ENCODE data around the gene SEMA5B. TPM values are rescaled to one million over a fixed set of nuclear protein-coding genes. Genes with fewer than 3 reads are reported as not detected.

The SEMA5B gene
- total and polyA plus RNA-seq, 9 of the 15 experiments (the other 6 are each of a cell fraction or from before 2014, with no cell fraction given), result not detected

GRCh38 chr3:122987736-122988319 is 39.7 kb downstream of the SEMA5B start:
- in situ Hi-C loops (cut with MboI), result no loop called here

GRCh38 chr3:122987231-122987630 is 40.3 kb downstream of the SEMA5B start:
- Histone ChIP-seq H3K27ac (ENCODE audit: extremely low read depth, low read depth, low read length) (no peak overlapping the region), H3K79me2 (ENCODE audit: control insufficient read depth, insufficient read depth, low read length) (no peaks in the 10 kb centered on the region), H3K4me2 (ENCODE audit: insufficient read depth, low read length) (no peak overlapping the region), H3K36me3 (ENCODE audit: control insufficient read depth, insufficient read depth, low read length) (no peaks in the 10 kb centered on the region), H2AFZ (ENCODE audit: low read depth, low read length) (no peak overlapping the region), H3K27me3 (ENCODE audit: control insufficient read depth in 2 of 2, insufficient read depth in 2 of 2, low read length in 2 of 2) (peaks cover 0 to 39% of the 10 kb centered on the region in 2 experiments; a peak in 2 of 5 replicates), H3K9me1 (ENCODE audit: control insufficient read depth, insufficient read depth, low read length) (no peaks in the 10 kb centered on the region), H3K4me3 (no peak overlapping the region), H3K4me1 (replicated peaks in 1 of 2; ENCODE audit: control insufficient read depth in 2 of 2, insufficient read depth in 2 of 2, low read length in 2 of 2) (no peaks in the 10 kb centered on the region), H4K20me1 (replicated peaks; ENCODE audit: control insufficient read depth, insufficient read depth, low read length) (peaks cover 2% of the 10 kb centered on the region; the same call in 1 of the 2 replicates), H3K9me3 (replicated peaks; ENCODE audit: control insufficient read depth, insufficient read depth, low read depth, low read length) (no peaks in the 10 kb centered on the region), H3K9ac (ENCODE audit: insufficient read depth in 1 of 2, low read depth in 2 of 2, low read length in 2 of 2) (no peak overlapping the region)
- intact Hi-C loops (cut with micrococcal nuclease), result no loop called here
- 0% methylated on average over 2 of the region's 2 CpGs for WGBS (ENCODE audit: insufficient coverage, low coverage, missing lambda C conversion rate)
- in situ Hi-C loops (cut with MboI), result no loop called here
- FAIRE-seq (no peak), DNase-seq (ENCODE audit: extremely low read depth in 1 of 4, low spot score in 3 of 4) (no peak), ATAC-seq (no peak)
- ChIA-PET CTCF (ENCODE audit: low intra/inter-chr PET ratio) (no interaction called here), POLR2A (interaction anchor here (0.8 kb wide), 1 partner anchor 9 kb away, joined by 3 read pairs; no protein-coding TSS in a partner anchor)
- no TSS peak for BruUV-seq (replicated peaks)
- TF ChIP-seq ZNF449 (CRISPR knock-in tag; IDR thresholded peaks at IDR 0.05), result no peak
- no peak for TF ChIP-seq ELK3 (CRISPR knock-in tag; IDR thresholded peaks at IDR 0.05)
- no peak for TF ChIP-seq ZFP1 (CRISPR knock-in tag; IDR thresholded peaks at IDR 0.05)
- TF ChIP-seq MEF2D (tag; conservative IDR thresholded peaks at IDR 0.05; ENCODE audit: low read depth), result no peak
- TF ChIP-seq PRPF4 (IDR thresholded peaks at IDR 0.05; ENCODE audit: insufficient read depth, low read depth, low read length, poor library complexity, severe bottlenecking), result no peak
- TF ChIP-seq KAT7 (CRISPR knock-in tag; IDR thresholded peaks at IDR 0.05; ENCODE audit: borderline replicate concordance), result no peak
- no peak for TF ChIP-seq MCM5 (IDR thresholded peaks at IDR 0.05; ENCODE audit: low read depth)
- no peak for TF ChIP-seq ZNF639 (CRISPR knock-in tag; conservative IDR thresholded peaks at IDR 0.05 in 1 of 2, IDR thresholded peaks at IDR 0.05 in 1 of 2)

More at GRCh38 chr3:122987736-122988319, 39.7 kb downstream of the SEMA5B start:
- H3K9me1 ChIP-seq (ENCODE audit: control insufficient read depth, insufficient read depth, low read length), result no peaks in the 10 kb centered on the region
- H3K4me3 ChIP-seq, result no peak overlapping the region
- ChIA-PET POLR2A (interaction anchor here (1.0 kb wide), 1 partner anchor 18 kb away, joined by 3 read pairs; no protein-coding TSS in a partner anchor), CTCF (ENCODE audit: low intra/inter-chr PET ratio) (no interaction called here)
- no peak for DNase-seq (ENCODE audit: extremely low read depth in 1 of 4, low spot score in 3 of 4)
- H3K9ac ChIP-seq (ENCODE audit: insufficient read depth in 1 of 2, low read depth in 2 of 2, low read length in 2 of 2), result no peak overlapping the region
- H3K27ac ChIP-seq (ENCODE audit: extremely low read depth, low read depth, low read length), result no peak overlapping the region
- no TSS peak for BruUV-seq (replicated peaks)
- no peak overlapping the region for H3K4me2 ChIP-seq (ENCODE audit: insufficient read depth, low read length)
- intact Hi-C loops (cut with micrococcal nuclease), result no loop called here
- H3K36me3 ChIP-seq (ENCODE audit: control insufficient read depth, insufficient read depth, low read length), result no peaks in the 10 kb centered on the region
- H2AFZ ChIP-seq (ENCODE audit: low read depth, low read length), result no peak overlapping the region
- no peaks in the 10 kb centered on the region for H3K4me1 ChIP-seq (replicated peaks in 1 of 2; ENCODE audit: control insufficient read depth in 2 of 2, insufficient read depth in 2 of 2, low read length in 2 of 2)
- no peak for FAIRE-seq
- H4K20me1 ChIP-seq (replicated peaks; ENCODE audit: control insufficient read depth, insufficient read depth, low read length), result peaks cover 2% of the 10 kb centered on the region; the same call in 1 of the 2 replicates
- ATAC-seq, result no peak
- no peaks in the 10 kb centered on the region for H3K79me2 ChIP-seq (ENCODE audit: control insufficient read depth, insufficient read depth, low read length)
- no peaks in the 10 kb centered on the region for H3K9me3 ChIP-seq (replicated peaks; ENCODE audit: control insufficient read depth, insufficient read depth, low read depth, low read length)
- WGBS (ENCODE audit: insufficient coverage, low coverage, missing lambda C conversion rate), result 0% methylated on average over 3 of the region's 3 CpGs
- peaks cover 0 to 42% of the 10 kb centered on the region in 2 experiments; a peak in 2 of 5 replicates for H3K27me3 ChIP-seq (ENCODE audit: control insufficient read depth in 2 of 2, insufficient read depth in 2 of 2, low read length in 2 of 2)
- no peak for TF ChIP-seq THRAP3 (IDR thresholded peaks at IDR 0.05; ENCODE audit: borderline replicate concordance)
- TF ChIP-seq ARNT (IDR thresholded peaks at IDR 0.05), result no peak
- 0 out of 2 replicates have a peak, but pooled peaks have one; percentile 4 for TF ChIP-seq NFE2 (IDR thresholded peaks at IDR 0.05; ENCODE audit: low read depth)
- TF ChIP-seq NFIC (IDR thresholded peaks at IDR 0.05), result peak; percentile 11; the same call in 1 of the 2 replicates
- no peak for TF ChIP-seq GTF2A2 (tag; IDR thresholded peaks at IDR 0.05)

All from K562 (cell line).